ENCODE results near the gene IL16. TPM values are rescaled to one million over a fixed set of nuclear protein-coding genes. Genes with fewer than 3 reads are reported as not detected.

Gene IL16
- total RNA-seq, 1 donor from 2014 or later: 0.05 TPM

GRCh38 chr15:81293728-81294515 lies 97.2 kb downstream of the IL16 start:
- DNase-seq (ENCODE audit: low read depth): no peak

- DNase-seq (ENCODE audit: low read depth): no peak
Measured at GRCh38 chr15:81294516-81294880, 97.8 kb downstream of the IL16 start.

GRCh38 chr15:81295486-81296121 lies 98.9 kb downstream of the IL16 start:
- DNase-seq (ENCODE audit: low read depth): no peak

GRCh38 chr15:81296186-81296585 lies 99.5 kb downstream of the IL16 start:
- no peak for DNase-seq (ENCODE audit: low read depth)

- DNase-seq (ENCODE audit: low read depth): no peak
Measured at GRCh38 chr15:81296673-81297072, 100.0 kb downstream of the IL16 start.

GRCh38 chr15:81297147-81297572 lies 100.5 kb downstream of the IL16 start:
- DNase-seq (ENCODE audit: low read depth): peak; percentile 85

- no peak for DNase-seq (ENCODE audit: low read depth)
Measured at GRCh38 chr15:81297603-81298575, 101.2 kb downstream of the IL16 start.

GRCh38 chr15:81298611-81299010 lies 101.9 kb downstream of the IL16 start:
- DNase-seq (ENCODE audit: low read depth): no peak

- no peak for DNase-seq (ENCODE audit: low read depth)
Measured at GRCh38 chr15:81299156-81299555, 102.5 kb downstream of the IL16 start.

GRCh38 chr15:81299630-81300273 lies 103.1 kb downstream of the IL16 start:
- no peak for DNase-seq (ENCODE audit: low read depth)

- no peak for DNase-seq (ENCODE audit: low read depth)
Measured at GRCh38 chr15:81301385-81301784, 104.7 kb downstream of the IL16 start.

- no peak for DNase-seq (ENCODE audit: low read depth)
Measured at GRCh38 chr15:81301815-81302399, 105.2 kb downstream of the IL16 start.

- DNase-seq (ENCODE audit: low read depth): no peak
Measured at GRCh38 chr15:81302701-81303109, 106.0 kb downstream of the IL16 start.

GRCh38 chr15:81303244-81304225 lies 106.9 kb downstream of the IL16 start:
- no peak for DNase-seq (ENCODE audit: low read depth)

- peak; percentile 37 for DNase-seq (ENCODE audit: low read depth)
Measured at GRCh38 chr15:81304226-81304625, 107.5 kb downstream of the IL16 start.

GRCh38 chr15:81308260-81308659 lies 111.6 kb downstream of the IL16 start:
- DNase-seq (ENCODE audit: low read depth): no peak

GRCh38 chr15:81309647-81310450 lies 113.2 kb downstream of the IL16 start:
- no peak for DNase-seq (ENCODE audit: low read depth)

GRCh38 chr15:81310480-81310879 lies 113.8 kb downstream of the IL16 start:
- no peak for DNase-seq (ENCODE audit: low read depth)

- no peak for DNase-seq (ENCODE audit: low read depth)
Measured at GRCh38 chr15:81311752-81312464, 115.2 kb downstream of the IL16 start.
